Stomach (tissue), 4 donors: ENCODE data around the gene RNF26.

Experiments
- POLR2A ChIP-seq, 4 donors: fragments of 450-650 bp; IDR thresholded peaks; one replicate each; pipeline ENCODE4 v1.6.1; 2016; ENCODE audit warnings: antibody characterized with exemption in 4 of 4, control low read depth in 2 of 4, mild to moderate bottlenecking in 1 of 4, moderate library complexity in 1 of 4
- POLR2AphosphoS5 ChIP-seq, 3 donors: sonication (generic); formaldehyde crosslinking; IDR thresholded peaks; one replicate each; pipeline ENCODE4 v1.6.1; 2016; ENCODE audit warnings: antibody characterized with exemption in 3 of 3
- TF ChIP-seq, protein P1 (sequence below), 7 experiments: fragments of 450-650 bp in 4 of 7; fragments of 200-600 bp in 3 of 7; sonication (generic) in 3 of 7; IDR thresholded peaks; one replicate each; pipeline ENCODE4 v1.5.1; 2016 to 2019; ENCODE audit warnings: antibody characterized with exemption in 7 of 7, control low read depth in 2 of 7, mild to moderate bottlenecking in 1 of 7

DNA sequence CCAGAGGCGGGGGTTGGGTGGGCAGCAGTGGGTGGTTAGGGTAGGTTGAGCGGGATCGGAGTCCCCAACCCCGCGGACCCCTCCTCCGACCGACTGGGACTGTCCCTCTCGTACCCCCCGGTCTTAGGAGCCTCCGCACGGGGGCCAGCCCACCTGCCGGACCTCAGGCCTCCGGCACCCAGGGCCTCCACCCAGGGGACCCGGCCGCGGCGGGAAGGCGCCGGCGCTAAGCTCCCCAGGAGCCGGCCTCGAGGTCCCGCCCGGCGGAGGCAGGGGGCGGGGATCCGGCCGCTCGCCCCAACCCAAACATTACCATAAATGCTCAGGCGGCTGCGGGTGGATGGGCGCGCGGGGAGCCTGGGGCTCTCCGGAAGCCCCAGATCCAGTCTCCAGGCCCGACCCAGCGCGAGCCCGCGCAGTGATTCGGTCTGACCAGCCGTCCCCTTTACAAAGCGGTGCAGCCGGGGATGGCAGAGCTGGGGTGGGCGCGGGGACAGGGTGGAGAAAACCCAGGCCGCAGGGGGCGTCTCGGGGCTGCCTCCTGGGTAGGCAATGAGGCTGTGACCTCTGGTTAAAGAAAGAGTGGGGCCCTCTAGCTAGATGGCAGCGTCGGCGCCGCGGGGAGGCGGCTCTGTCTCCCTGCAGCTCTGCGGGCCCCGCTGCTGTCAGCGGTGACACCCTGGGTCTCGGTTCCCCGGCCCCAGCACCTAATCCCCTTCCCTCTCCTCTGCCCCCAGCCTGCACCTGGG lies 13.4 kb upstream of the RNF26 start:
- TF ChIP-seq, protein P1, sequence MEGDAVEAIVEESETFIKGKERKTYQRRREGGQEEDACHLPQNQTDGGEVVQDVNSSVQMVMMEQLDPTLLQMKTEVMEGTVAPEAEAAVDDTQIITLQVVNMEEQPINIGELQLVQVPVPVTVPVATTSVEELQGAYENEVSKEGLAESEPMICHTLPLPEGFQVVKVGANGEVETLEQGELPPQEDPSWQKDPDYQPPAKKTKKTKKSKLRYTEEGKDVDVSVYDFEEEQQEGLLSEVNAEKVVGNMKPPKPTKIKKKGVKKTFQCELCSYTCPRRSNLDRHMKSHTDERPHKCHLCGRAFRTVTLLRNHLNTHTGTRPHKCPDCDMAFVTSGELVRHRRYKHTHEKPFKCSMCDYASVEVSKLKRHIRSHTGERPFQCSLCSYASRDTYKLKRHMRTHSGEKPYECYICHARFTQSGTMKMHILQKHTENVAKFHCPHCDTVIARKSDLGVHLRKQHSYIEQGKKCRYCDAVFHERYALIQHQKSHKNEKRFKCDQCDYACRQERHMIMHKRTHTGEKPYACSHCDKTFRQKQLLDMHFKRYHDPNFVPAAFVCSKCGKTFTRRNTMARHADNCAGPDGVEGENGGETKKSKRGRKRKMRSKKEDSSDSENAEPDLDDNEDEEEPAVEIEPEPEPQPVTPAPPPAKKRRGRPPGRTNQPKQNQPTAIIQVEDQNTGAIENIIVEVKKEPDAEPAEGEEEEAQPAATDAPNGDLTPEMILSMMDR (IDR thresholded peaks at IDR 0.05) = no peak
- TF ChIP-seq POLR2A (IDR thresholded peaks at IDR 0.05) (no peak), POLR2AphosphoS5 (IDR thresholded peaks at IDR 0.05) (peak; percentile 41 to 42 (median 42))
